ENCODE measurements around the gene RGS5. TPM values are rescaled to one million over a fixed set of nuclear protein-coding genes. Genes with fewer than 3 reads are reported as not detected.

Gene RGS5
- total and polyA plus RNA-seq, 9 donors, result 22.5 to 44.2 (median 34.7) TPM

GRCh38 chr1:163130225-163130856, 72.4 kb downstream of the RGS5 start:
- peak; percentile 19 for DNase-seq
- Histone ChIP-seq H3K4me1 (ENCODE audit: control insufficient read depth, insufficient read depth, low read length) (no peaks in the 10 kb centered on the region), H3K27ac (ENCODE audit: low read length) (no peak overlapping the region), H3K9me3 (replicated peaks; ENCODE audit: control insufficient read depth, low read depth, low read length) (no peaks in the 10 kb centered on the region), H3K36me3 (ENCODE audit: control insufficient read depth, insufficient read depth, low read length) (no peaks in the 10 kb centered on the region), H3K27me3 (ENCODE audit: control insufficient read depth, insufficient read depth, low read length) (no peaks in the 10 kb centered on the region), H3K4me3 (ENCODE audit: low read length) (no peak overlapping the region)
- WGBS (ENCODE audit: insufficient coverage), result no CpG with 5 or more reads among the region's 1 CpG

GRCh38 chr1:163128282-163128681, 74.4 kb downstream of the RGS5 start:
- Histone ChIP-seq H3K4me1 (ENCODE audit: control insufficient read depth, insufficient read depth, low read length) (no peaks in the 10 kb centered on the region), H3K36me3 (ENCODE audit: control insufficient read depth, insufficient read depth, low read length) (no peaks in the 10 kb centered on the region), H3K9me3 (replicated peaks; ENCODE audit: control insufficient read depth, low read depth, low read length) (no peaks in the 10 kb centered on the region), H3K27me3 (ENCODE audit: control insufficient read depth, insufficient read depth, low read length) (no peaks in the 10 kb centered on the region), H3K27ac (ENCODE audit: low read length) (no peak overlapping the region), H3K4me3 (ENCODE audit: low read length) (no peak overlapping the region)
- DNase-seq, result no peak
- no CpG with 5 or more reads among the region's 2 CpGs for WGBS (ENCODE audit: insufficient coverage)

GRCh38 chr1:163124812-163125211, 77.9 kb downstream of the RGS5 start:
- no peak overlapping the region for H3K4me3 ChIP-seq (ENCODE audit: low read length)
- H3K4me1 ChIP-seq (ENCODE audit: control insufficient read depth, insufficient read depth, low read length), result no peaks in the 10 kb centered on the region
- no peak for DNase-seq
- no CpG with 5 or more reads among the region's 4 CpGs for whole genome bisulfite sequencing (ENCODE audit: insufficient coverage)
- no peaks in the 10 kb centered on the region for H3K9me3 ChIP-seq (replicated peaks; ENCODE audit: control insufficient read depth, low read depth, low read length)
- H3K27me3 ChIP-seq (ENCODE audit: control insufficient read depth, insufficient read depth, low read length), result no peaks in the 10 kb centered on the region
- H3K36me3 ChIP-seq (ENCODE audit: control insufficient read depth, insufficient read depth, low read length), result no peaks in the 10 kb centered on the region
- H3K27ac ChIP-seq (ENCODE audit: low read length), result no peak overlapping the region

GRCh38 chr1:163120372-163120771, 82.3 kb downstream of the RGS5 start:
- whole genome bisulfite sequencing (ENCODE audit: insufficient coverage), result no CpG with 5 or more reads among the region's 1 CpG
- Histone ChIP-seq H3K9me3 (replicated peaks; ENCODE audit: control insufficient read depth, low read depth, low read length) (no peaks in the 10 kb centered on the region), H3K4me1 (ENCODE audit: control insufficient read depth, insufficient read depth, low read length) (no peaks in the 10 kb centered on the region), H3K36me3 (ENCODE audit: control insufficient read depth, insufficient read depth, low read length) (no peaks in the 10 kb centered on the region), H3K4me3 (ENCODE audit: low read length) (no peak overlapping the region), H3K27me3 (ENCODE audit: control insufficient read depth, insufficient read depth, low read length) (no peaks in the 10 kb centered on the region), H3K27ac (ENCODE audit: low read length) (no peak overlapping the region)
- no peak for DNase-seq

GRCh38 chr1:163119707-163120106, 83.0 kb downstream of the RGS5 start:
- DNase-seq, result no peak
- Histone ChIP-seq H3K4me1 (ENCODE audit: control insufficient read depth, insufficient read depth, low read length) (no peaks in the 10 kb centered on the region), H3K36me3 (ENCODE audit: control insufficient read depth, insufficient read depth, low read length) (no peaks in the 10 kb centered on the region), H3K27ac (ENCODE audit: low read length) (no peak overlapping the region), H3K9me3 (replicated peaks; ENCODE audit: control insufficient read depth, low read depth, low read length) (no peaks in the 10 kb centered on the region), H3K4me3 (ENCODE audit: low read length) (no peak overlapping the region), H3K27me3 (ENCODE audit: control insufficient read depth, insufficient read depth, low read length) (no peaks in the 10 kb centered on the region)

GRCh38 chr1:163115887-163116286, 86.8 kb downstream of the RGS5 start:
- whole genome bisulfite sequencing (ENCODE audit: insufficient coverage), result no CpG with 5 or more reads among the region's 1 CpG
- Histone ChIP-seq H3K9me3 (replicated peaks; ENCODE audit: control insufficient read depth, low read depth, low read length) (no peaks in the 10 kb centered on the region), H3K27me3 (ENCODE audit: control insufficient read depth, insufficient read depth, low read length) (no peaks in the 10 kb centered on the region), H3K4me1 (ENCODE audit: control insufficient read depth, insufficient read depth, low read length) (no peaks in the 10 kb centered on the region), H3K36me3 (ENCODE audit: control insufficient read depth, insufficient read depth, low read length) (no peaks in the 10 kb centered on the region), H3K4me3 (ENCODE audit: low read length) (no peak overlapping the region), H3K27ac (ENCODE audit: low read length) (no peak overlapping the region)
- DNase-seq, result no peak

- no CpG with 5 or more reads among the region's 5 CpGs for WGBS (ENCODE audit: insufficient coverage)
- no peak for DNase-seq
These were observed 95.1 kb downstream of the RGS5 start for GRCh38 chr1:163107655-163108054.

GRCh38 chr1:163106364-163106987, 96.2 kb downstream of the RGS5 start:
- H3K4me3 ChIP-seq (ENCODE audit: low read length), result no peak overlapping the region
- no peaks in the 10 kb centered on the region for H3K36me3 ChIP-seq (ENCODE audit: control insufficient read depth, insufficient read depth, low read length)
- DNase-seq, result no peak
- 80% methylated on average over 1 of the region's 2 CpGs for WGBS (ENCODE audit: insufficient coverage)
- H3K9me3 ChIP-seq (replicated peaks; ENCODE audit: control insufficient read depth, low read depth, low read length), result no peaks in the 10 kb centered on the region
- H3K27ac ChIP-seq (ENCODE audit: low read length), result no peak overlapping the region
- no peaks in the 10 kb centered on the region for H3K27me3 ChIP-seq (ENCODE audit: control insufficient read depth, insufficient read depth, low read length)
- H3K4me1 ChIP-seq (ENCODE audit: control insufficient read depth, insufficient read depth, low read length), result no peaks in the 10 kb centered on the region

More at GRCh38 chr1:163107655-163108054, 95.1 kb downstream of the RGS5 start:
- H3K27ac ChIP-seq (ENCODE audit: low read length), result no peak overlapping the region
- no peaks in the 10 kb centered on the region for H3K36me3 ChIP-seq (ENCODE audit: control insufficient read depth, insufficient read depth, low read length)
- no peaks in the 10 kb centered on the region for H3K27me3 ChIP-seq (ENCODE audit: control insufficient read depth, insufficient read depth, low read length)
- H3K4me1 ChIP-seq (ENCODE audit: control insufficient read depth, insufficient read depth, low read length), result no peaks in the 10 kb centered on the region
- no peak overlapping the region for H3K4me3 ChIP-seq (ENCODE audit: low read length)
- no peaks in the 10 kb centered on the region for H3K9me3 ChIP-seq (replicated peaks; ENCODE audit: control insufficient read depth, low read depth, low read length)

- Histone ChIP-seq H3K9me3 (replicated peaks; ENCODE audit: control insufficient read depth, low read depth, low read length) (no peaks in the 10 kb centered on the region), H3K27ac (ENCODE audit: low read length) (no peak overlapping the region), H3K27me3 (ENCODE audit: control insufficient read depth, insufficient read depth, low read length) (no peaks in the 10 kb centered on the region), H3K36me3 (ENCODE audit: control insufficient read depth, insufficient read depth, low read length) (no peaks in the 10 kb centered on the region), H3K4me3 (ENCODE audit: low read length) (no peak overlapping the region), H3K4me1 (ENCODE audit: control insufficient read depth, insufficient read depth, low read length) (no peaks in the 10 kb centered on the region)
- DNase-seq, result no peak
- WGBS (ENCODE audit: insufficient coverage), result 57% methylated on average over 2 of the region's 4 CpGs
These were observed 98.2 kb downstream of the RGS5 start for GRCh38 chr1:163104385-163105099.

GRCh38 chr1:163102590-163102989, 100.1 kb downstream of the RGS5 start:
- no peak overlapping the region for H3K27ac ChIP-seq (ENCODE audit: low read length)
- H3K4me1 ChIP-seq (ENCODE audit: control insufficient read depth, insufficient read depth, low read length), result no peaks in the 10 kb centered on the region
- no peaks in the 10 kb centered on the region for H3K9me3 ChIP-seq (replicated peaks; ENCODE audit: control insufficient read depth, low read depth, low read length)
- peak; percentile 53 for DNase-seq
- H3K36me3 ChIP-seq (ENCODE audit: control insufficient read depth, insufficient read depth, low read length), result no peaks in the 10 kb centered on the region
- WGBS (ENCODE audit: insufficient coverage), result 40% methylated on average over 1 of the region's 1 CpG
- H3K4me3 ChIP-seq (ENCODE audit: low read length), result no peak overlapping the region
- H3K27me3 ChIP-seq (ENCODE audit: control insufficient read depth, insufficient read depth, low read length), result no peaks in the 10 kb centered on the region
